Measurements from ENCODE around the gene KAZN.
"Not testable (repeated sequence)": the region's sequence is repeated elsewhere in the genome, so short reads cannot be mapped to it uniquely, and the experiment has no call there.

Gene KAZN

DNA sequence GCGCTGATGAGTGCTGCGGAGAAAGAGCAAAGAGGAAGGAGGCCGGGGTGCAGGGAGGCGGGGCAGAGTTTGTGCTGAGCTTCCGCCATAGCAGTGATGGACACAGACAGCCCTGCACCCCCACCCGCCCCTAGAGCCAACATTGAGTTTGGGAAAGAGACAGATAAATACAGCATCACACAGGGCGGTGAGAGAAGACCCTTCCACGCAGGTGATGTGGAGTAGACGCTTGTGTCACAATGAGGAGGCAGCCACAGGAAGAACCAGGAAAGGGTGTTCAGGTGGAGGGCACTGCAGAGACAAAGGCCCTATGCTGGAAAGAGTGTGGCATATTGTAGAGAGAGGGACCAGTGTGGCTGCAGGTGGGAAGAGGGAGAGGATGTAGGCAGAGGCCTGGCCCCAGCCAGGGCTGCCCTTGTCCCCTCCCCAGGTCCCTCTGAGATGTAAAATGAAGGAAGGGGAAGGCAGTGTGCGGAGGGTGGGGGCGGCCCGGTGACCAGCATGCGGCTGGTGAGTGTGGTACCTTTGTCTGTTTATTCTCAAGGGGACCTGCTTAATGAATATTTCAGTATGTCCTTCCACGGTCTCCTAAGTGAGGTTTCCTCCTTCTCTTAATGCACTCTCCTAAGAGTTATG, 360.7 kb downstream of the KAZN start:
- no peak overlapping the region for H2BK12ac ChIP-seq (ENCODE audit: low read length in 2 of 2)
- no peak overlapping the region for H2AFZ ChIP-seq (ENCODE audit: low read depth, low read length)
- no peak overlapping the region for H2AK5ac ChIP-seq (ENCODE audit: low read length, severe bottlenecking)
- H3K18ac ChIP-seq (ENCODE audit: low read depth in 1 of 2, low read length in 2 of 2), result no peak overlapping the region
- H3K4me2 ChIP-seq (ENCODE audit: low read length, poor library complexity, severe bottlenecking), result no peak overlapping the region
- no peak overlapping the region for H2BK120ac ChIP-seq (ENCODE audit: low read depth, low read length)
- H3K4me1 ChIP-seq (ENCODE audit: control insufficient read depth, insufficient read depth, low read depth, low read length), result peaks cover 11% of the 10 kb centered on the region
- H4K91ac ChIP-seq (ENCODE audit: low read length), result no peak overlapping the region
- H3K14ac ChIP-seq (ENCODE audit: low read length in 2 of 2), result no peak overlapping the region
- no peak overlapping the region for H3K4ac ChIP-seq (ENCODE audit: low read depth in 1 of 2, low read length in 2 of 2)
- H2BK15ac ChIP-seq (ENCODE audit: low read depth, poor library complexity, severe bottlenecking), result no peak overlapping the region
- H3K36me3 ChIP-seq (ENCODE audit: control insufficient read depth in 1 of 2, insufficient read depth in 2 of 2, low read depth in 1 of 2, low read length in 2 of 2), result peaks cover 32 to 64% of the 10 kb centered on the region in 2 experiments
- no peak overlapping the region for H3K23ac ChIP-seq (ENCODE audit: low read length in 2 of 2)
- no peak overlapping the region for H3K27ac ChIP-seq (ENCODE audit: low read length, poor library complexity, severe bottlenecking)
- no peak overlapping the region for H4K8ac ChIP-seq (ENCODE audit: low read length)
- no peak for DNase-seq
- H3K79me1 ChIP-seq (replicated peaks; ENCODE audit: low read length, poor library complexity, severe bottlenecking), result peaks cover 57% of the 10 kb centered on the region
- no peaks in the 10 kb centered on the region for H3K27me3 ChIP-seq (ENCODE audit: control insufficient read depth in 1 of 2, insufficient read depth in 1 of 2, low read length in 2 of 2)
- no peak overlapping the region for H3K9ac ChIP-seq (ENCODE audit: low read length)
- H3K9me3 ChIP-seq (ENCODE audit: control insufficient read depth, low read length), result no peaks in the 10 kb centered on the region
- no peak overlapping the region for H3K4me3 ChIP-seq (ENCODE audit: insufficient read depth in 1 of 2, low read depth in 1 of 2, low read length in 2 of 2)
- no peak overlapping the region for H2BK5ac ChIP-seq (ENCODE audit: low read depth, low read length, poor library complexity, severe bottlenecking)
- 91% methylated on average over 13 of the region's 14 CpGs for WGBS

DNA sequence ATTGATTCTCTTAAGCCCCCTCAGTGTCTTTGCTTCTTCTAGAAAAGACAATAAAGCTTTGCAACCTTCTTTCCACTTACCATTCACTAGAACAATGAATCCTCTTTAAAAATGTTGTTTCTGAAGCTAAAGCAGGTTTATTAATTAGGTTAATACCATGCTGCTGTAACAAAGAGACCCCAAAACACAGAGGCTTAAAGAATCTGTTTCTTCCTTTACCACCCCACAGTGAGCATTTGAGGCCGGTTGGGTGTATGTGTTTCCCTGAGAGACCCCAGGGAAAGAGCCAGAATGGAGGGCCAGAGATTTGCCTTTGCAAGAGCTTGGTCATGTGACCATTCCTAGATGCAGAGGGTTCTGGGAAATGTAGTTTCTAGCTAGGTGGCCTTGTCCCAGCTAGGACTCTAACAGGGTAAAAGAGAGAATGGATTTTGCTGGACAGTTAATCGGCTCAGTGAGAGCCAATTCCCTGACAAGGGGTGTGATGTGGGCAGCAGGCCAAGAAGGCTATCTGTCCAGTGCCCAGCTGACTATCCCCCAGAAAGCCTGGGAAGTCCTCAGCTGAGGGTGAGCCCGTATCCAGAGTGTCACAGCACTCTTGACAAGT, 363.3 kb downstream of the KAZN start:
- no peak overlapping the region for H3K9ac ChIP-seq (ENCODE audit: low read length)
- H3K23ac ChIP-seq (ENCODE audit: low read length in 2 of 2), result no peak overlapping the region
- no peak overlapping the region for H3K14ac ChIP-seq (ENCODE audit: low read length in 2 of 2)
- no peak overlapping the region for H2BK15ac ChIP-seq (ENCODE audit: low read depth, poor library complexity, severe bottlenecking)
- no peak overlapping the region for H3K4me2 ChIP-seq (ENCODE audit: low read length, poor library complexity, severe bottlenecking)
- H3K27ac ChIP-seq (ENCODE audit: low read length, poor library complexity, severe bottlenecking), result no peak overlapping the region
- no peaks in the 10 kb centered on the region for H3K27me3 ChIP-seq (ENCODE audit: control insufficient read depth in 1 of 2, insufficient read depth in 1 of 2, low read length in 2 of 2)
- no peak overlapping the region for H3K4me3 ChIP-seq (ENCODE audit: insufficient read depth in 1 of 2, low read depth in 1 of 2, low read length in 2 of 2)
- peaks cover 32 to 55% of the 10 kb centered on the region in 2 experiments for H3K36me3 ChIP-seq (ENCODE audit: control insufficient read depth in 1 of 2, insufficient read depth in 2 of 2, low read depth in 1 of 2, low read length in 2 of 2)
- WGBS, result 98% methylated on average over 3 of the region's 3 CpGs
- H3K9me3 ChIP-seq (ENCODE audit: control insufficient read depth, low read length), result no peaks in the 10 kb centered on the region
- no peak overlapping the region for H2BK12ac ChIP-seq (ENCODE audit: low read length in 2 of 2)
- no peak overlapping the region for H4K8ac ChIP-seq (ENCODE audit: low read length)
- no peak overlapping the region for H4K91ac ChIP-seq (ENCODE audit: low read length)
- H2AFZ ChIP-seq (ENCODE audit: low read depth, low read length), result no peak overlapping the region
- H2AK5ac ChIP-seq (ENCODE audit: low read length, severe bottlenecking), result peak overlapping the region; percentile 21
- no peak for DNase-seq
- H3K4ac ChIP-seq (ENCODE audit: low read depth in 1 of 2, low read length in 2 of 2), result no peak overlapping the region
- H2BK120ac ChIP-seq (ENCODE audit: low read depth, low read length), result no peak overlapping the region
- H2BK5ac ChIP-seq (ENCODE audit: low read depth, low read length, poor library complexity, severe bottlenecking), result no peak overlapping the region
- H3K4me1 ChIP-seq (ENCODE audit: control insufficient read depth, insufficient read depth, low read depth, low read length), result peaks cover 16% of the 10 kb centered on the region
- H3K79me1 ChIP-seq (replicated peaks; ENCODE audit: low read length, poor library complexity, severe bottlenecking), result peaks cover 46% of the 10 kb centered on the region
- no peak overlapping the region for H3K18ac ChIP-seq (ENCODE audit: low read depth in 1 of 2, low read length in 2 of 2)

DNA sequence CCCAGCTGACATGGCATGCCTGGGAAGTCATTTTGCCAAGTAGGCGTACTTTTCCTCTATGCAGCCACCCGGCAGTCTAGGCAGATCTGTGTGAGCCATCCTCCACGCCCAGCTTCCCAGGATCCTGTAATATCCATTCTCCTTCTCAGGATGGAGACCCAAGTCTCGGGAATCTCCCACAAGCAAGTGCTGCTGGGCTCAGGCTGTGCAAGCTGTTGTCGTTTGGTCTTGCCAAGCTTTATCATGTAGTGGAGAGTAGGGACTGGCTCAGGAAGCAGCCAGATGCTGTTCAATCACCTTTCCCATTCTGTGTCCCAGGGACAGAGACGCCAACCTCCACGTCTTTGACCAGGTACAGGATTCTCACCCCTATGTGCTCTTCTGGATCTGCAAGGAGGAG, 363.9 kb downstream of the KAZN start:
- no peak overlapping the region for H2BK5ac ChIP-seq (ENCODE audit: low read depth, low read length, poor library complexity, severe bottlenecking)
- H3K4me3 ChIP-seq (ENCODE audit: insufficient read depth in 1 of 2, low read depth in 1 of 2, low read length in 2 of 2), result no peak overlapping the region
- no peaks in the 10 kb centered on the region for H3K9me3 ChIP-seq (ENCODE audit: control insufficient read depth, low read length)
- H3K23ac ChIP-seq (ENCODE audit: low read length in 2 of 2), result no peak overlapping the region
- 97% methylated on average over 7 of the region's 7 CpGs for WGBS
- peaks cover 32 to 55% of the 10 kb centered on the region in 2 experiments for H3K36me3 ChIP-seq (ENCODE audit: control insufficient read depth in 1 of 2, insufficient read depth in 2 of 2, low read depth in 1 of 2, low read length in 2 of 2)
- no peak overlapping the region for H2BK15ac ChIP-seq (ENCODE audit: low read depth, poor library complexity, severe bottlenecking)
- no peaks in the 10 kb centered on the region for H3K27me3 ChIP-seq (ENCODE audit: control insufficient read depth in 1 of 2, insufficient read depth in 1 of 2, low read length in 2 of 2)
- no peak overlapping the region for H4K8ac ChIP-seq (ENCODE audit: low read length)
- DNase-seq, result no peak
- no peak overlapping the region for H2AFZ ChIP-seq (ENCODE audit: low read depth, low read length)
- H3K27ac ChIP-seq (ENCODE audit: low read length, poor library complexity, severe bottlenecking), result no peak overlapping the region
- H2BK12ac ChIP-seq (ENCODE audit: low read length in 2 of 2), result no peak overlapping the region
- peaks cover 12% of the 10 kb centered on the region for H3K4me1 ChIP-seq (ENCODE audit: control insufficient read depth, insufficient read depth, low read depth, low read length)
- no peak overlapping the region for H3K14ac ChIP-seq (ENCODE audit: low read length in 2 of 2)
- H3K4ac ChIP-seq (ENCODE audit: low read depth in 1 of 2, low read length in 2 of 2), result no peak overlapping the region
- peaks cover 44% of the 10 kb centered on the region for H3K79me1 ChIP-seq (replicated peaks; ENCODE audit: low read length, poor library complexity, severe bottlenecking)
- H3K18ac ChIP-seq (ENCODE audit: low read depth in 1 of 2, low read length in 2 of 2), result no peak overlapping the region
- peak overlapping the region; percentile 37 for H2AK5ac ChIP-seq (ENCODE audit: low read length, severe bottlenecking)
- H3K9ac ChIP-seq (ENCODE audit: low read length), result no peak overlapping the region
- no peak overlapping the region for H3K4me2 ChIP-seq (ENCODE audit: low read length, poor library complexity, severe bottlenecking)
- no peak overlapping the region for H4K91ac ChIP-seq (ENCODE audit: low read length)
- no peak overlapping the region for H2BK120ac ChIP-seq (ENCODE audit: low read depth, low read length)

- H3K9me3 ChIP-seq (ENCODE audit: control insufficient read depth, low read length); H3K27me3 ChIP-seq (ENCODE audit: control insufficient read depth in 1 of 2, insufficient read depth in 1 of 2, low read length in 2 of 2); H3K4me2 ChIP-seq (ENCODE audit: low read length, poor library complexity, severe bottlenecking); H4K8ac ChIP-seq (ENCODE audit: low read length); H4K91ac ChIP-seq (ENCODE audit: low read length); H3K4ac ChIP-seq (ENCODE audit: low read depth in 1 of 2, low read length in 2 of 2); H2AFZ ChIP-seq (ENCODE audit: low read depth, low read length); H2BK120ac ChIP-seq (ENCODE audit: low read depth, low read length); H3K18ac ChIP-seq (ENCODE audit: low read depth in 1 of 2, low read length in 2 of 2); H3K9ac ChIP-seq (ENCODE audit: low read length); H3K4me3 ChIP-seq (ENCODE audit: insufficient read depth in 1 of 2, low read depth in 1 of 2, low read length in 2 of 2); H2BK15ac ChIP-seq (ENCODE audit: low read depth, poor library complexity, severe bottlenecking); H3K23ac ChIP-seq (ENCODE audit: low read length in 2 of 2); H2BK5ac ChIP-seq (ENCODE audit: low read depth, low read length, poor library complexity, severe bottlenecking); H2BK12ac ChIP-seq (ENCODE audit: low read length in 2 of 2); H3K14ac ChIP-seq (ENCODE audit: low read length in 2 of 2); DNase-seq: not testable (repeated sequence)
- Histone ChIP-seq H2AK5ac (ENCODE audit: low read length, severe bottlenecking) (peak overlapping the region; percentile 84), H3K4me1 (ENCODE audit: control insufficient read depth, insufficient read depth, low read depth, low read length) (peaks cover 17% of the 10 kb centered on the region), H3K36me3 (ENCODE audit: control insufficient read depth in 1 of 2, insufficient read depth in 2 of 2, low read depth in 1 of 2, low read length in 2 of 2) (peaks cover 32 to 45% of the 10 kb centered on the region in 2 experiments), H3K79me1 (replicated peaks; ENCODE audit: low read length, poor library complexity, severe bottlenecking) (peaks cover 33% of the 10 kb centered on the region), H3K27ac (ENCODE audit: low read length, poor library complexity, severe bottlenecking) (peak overlapping the region; percentile 44)
- 87% methylated on average over 8 of the region's 10 CpGs for WGBS
Observed at GRCh38 chr1:14963791-14964710, 365.6 kb downstream of the KAZN start.
